GM20431 (cell line): ENCODE results near the gene SIPA1L3.
"Not testable (repeated sequence)": the region's sequence is repeated elsewhere in the genome, so short reads cannot be mapped to it uniquely, and the experiment has no call there.

Experiments used
- in situ Hi-C: fragments of 300-500 bp; cut with MseI, MboI; formaldehyde crosslinking; loops from one replicate; pipeline ENCODE4 v1.15.0; 2020; ENCODE audit warnings: low sequenced_read_pairs; ENCODE audit not compliant: unreplicated experiment

Gene SIPA1L3

GRCh38 chr19:38216785-38217641 lies 310.0 kb downstream of the SIPA1L3 start:
- in situ Hi-C loops: loop anchor here (25.0 kb wide), 1 partner anchor 330 kb away; no protein-coding TSS in a partner anchor

GRCh38 chr19:38218204-38218603 lies 311.2 kb downstream of the SIPA1L3 start:
- in situ Hi-C loops: loop anchor here (25.0 kb wide), 1 partner anchor 331 kb away; no protein-coding TSS in a partner anchor

GRCh38 chr19:38219221-38219620 lies 312.2 kb downstream of the SIPA1L3 start:
- in situ Hi-C loops: loop anchor here (25.0 kb wide), 1 partner anchor 332 kb away; no protein-coding TSS in a partner anchor

GRCh38 chr19:38221421-38221820 lies 314.4 kb downstream of the SIPA1L3 start:
- in situ Hi-C loops: loop anchor here (25.0 kb wide), 1 partner anchor 334 kb away; no protein-coding TSS in a partner anchor

- in situ Hi-C loops: loop anchor here (25.0 kb wide), 1 partner anchor 335 kb away; no protein-coding TSS in a partner anchor
Observed at GRCh38 chr19:38221919-38222830, 315.2 kb downstream of the SIPA1L3 start.

GRCh38 chr19:38223119-38223523 lies 316.1 kb downstream of the SIPA1L3 start:
- in situ Hi-C loops: loop anchor here (25.0 kb wide), 1 partner anchor 336 kb away; no protein-coding TSS in a partner anchor

GRCh38 chr19:38223617-38224013 lies 316.6 kb downstream of the SIPA1L3 start:
- in situ Hi-C loops: loop anchor here (25.0 kb wide), 1 partner anchor 336 kb away; no protein-coding TSS in a partner anchor

- in situ Hi-C loops: loop anchor here (25.0 kb wide), 1 partner anchor 337 kb away; no protein-coding TSS in a partner anchor
Observed at GRCh38 chr19:38224014-38224862, 317.2 kb downstream of the SIPA1L3 start, which contains the start of gene DPF1. DPF1 (minus strand) TSS chr19:38224222; CDS start chr19:38224142, 80 bp downstream.

GRCh38 chr19:38224863-38225218 lies 317.8 kb downstream of the SIPA1L3 start:
- in situ Hi-C loops: loop anchor here (25.0 kb wide), 1 partner anchor 338 kb away; no protein-coding TSS in a partner anchor

GRCh38 chr19:38227287-38228004 lies 320.4 kb downstream of the SIPA1L3 start:
- in situ Hi-C loops: no loop called here

- in situ Hi-C loops: no loop called here
Observed at GRCh38 chr19:38228005-38228377, 321.0 kb downstream of the SIPA1L3 start.

GRCh38 chr19:38228491-38229439 lies 321.8 kb downstream of the SIPA1L3 start:
- in situ Hi-C loops: no loop called here

GRCh38 chr19:38229585-38230073 lies 322.6 kb downstream of the SIPA1L3 start:
- in situ Hi-C loops: no loop called here

- in situ Hi-C loops: not testable (repeated sequence)
Observed at GRCh38 chr19:38230506-38231133, 323.6 kb downstream of the SIPA1L3 start.

GRCh38 chr19:38231918-38232317 lies 324.9 kb downstream of the SIPA1L3 start:
- in situ Hi-C loops: no loop called here

- in situ Hi-C loops: no loop called here
Observed at GRCh38 chr19:38233740-38234251, 326.8 kb downstream of the SIPA1L3 start.

GRCh38 chr19:38234615-38235014 lies 327.6 kb downstream of the SIPA1L3 start:
- in situ Hi-C loops: no loop called here
